ENCODE data around the gene PDZRN4.

DNA sequence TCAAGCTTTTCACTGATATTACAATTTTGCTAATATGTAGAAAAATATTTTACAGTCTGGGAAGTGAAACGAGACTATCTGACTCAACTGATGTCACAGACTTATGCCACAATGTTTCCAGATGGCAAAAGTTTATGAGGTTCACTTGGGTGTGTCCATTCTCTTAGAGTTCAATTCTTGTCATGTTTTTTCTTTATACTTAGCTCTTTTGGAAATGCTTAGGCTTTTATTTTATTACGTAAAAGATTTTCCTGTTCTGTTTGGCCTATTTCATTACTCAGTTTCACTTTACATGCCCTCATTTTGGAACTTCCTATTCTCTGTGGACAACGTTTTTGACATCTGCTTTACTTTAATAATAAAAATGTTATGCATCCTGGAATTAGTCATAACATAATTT is 2.1 kb upstream of the PDZRN4 start:
- TF ChIP-seq, protein P1, sequence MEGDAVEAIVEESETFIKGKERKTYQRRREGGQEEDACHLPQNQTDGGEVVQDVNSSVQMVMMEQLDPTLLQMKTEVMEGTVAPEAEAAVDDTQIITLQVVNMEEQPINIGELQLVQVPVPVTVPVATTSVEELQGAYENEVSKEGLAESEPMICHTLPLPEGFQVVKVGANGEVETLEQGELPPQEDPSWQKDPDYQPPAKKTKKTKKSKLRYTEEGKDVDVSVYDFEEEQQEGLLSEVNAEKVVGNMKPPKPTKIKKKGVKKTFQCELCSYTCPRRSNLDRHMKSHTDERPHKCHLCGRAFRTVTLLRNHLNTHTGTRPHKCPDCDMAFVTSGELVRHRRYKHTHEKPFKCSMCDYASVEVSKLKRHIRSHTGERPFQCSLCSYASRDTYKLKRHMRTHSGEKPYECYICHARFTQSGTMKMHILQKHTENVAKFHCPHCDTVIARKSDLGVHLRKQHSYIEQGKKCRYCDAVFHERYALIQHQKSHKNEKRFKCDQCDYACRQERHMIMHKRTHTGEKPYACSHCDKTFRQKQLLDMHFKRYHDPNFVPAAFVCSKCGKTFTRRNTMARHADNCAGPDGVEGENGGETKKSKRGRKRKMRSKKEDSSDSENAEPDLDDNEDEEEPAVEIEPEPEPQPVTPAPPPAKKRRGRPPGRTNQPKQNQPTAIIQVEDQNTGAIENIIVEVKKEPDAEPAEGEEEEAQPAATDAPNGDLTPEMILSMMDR (IDR thresholded peaks at IDR 0.05), result no peak
- TF ChIP-seq POLR2A (IDR thresholded peaks at IDR 0.05), result no peak
